HL-60 (cell line): ENCODE results near the gene KRTAP4-12.

Source experiments
- CTCF ChIP-seq: IDR thresholded peaks from one replicate; pipeline ENCODE4 v1.5.1; 2011; ENCODE audit warnings: low read length, control low read depth, inconsistent platforms; ENCODE audit not compliant: insufficient read depth
- GABPA ChIP-seq: IDR thresholded peaks from 2 replicates; pipeline ENCODE4 v1.6.1; 2012; ENCODE audit warnings: low read depth
- POLR2AphosphoS5 ChIP-seq: IDR thresholded peaks from 2 replicates; pipeline ENCODE4 v1.6.1; 2012; ENCODE audit warnings: low read depth
- REST ChIP-seq: IDR thresholded peaks from 2 replicates; pipeline ENCODE4 v1.6.1; 2012; ENCODE audit warnings: low read depth; ENCODE audit not compliant: insufficient replicate concordance
- SPI1 ChIP-seq: IDR thresholded peaks from 2 replicates; pipeline ENCODE4 v1.6.1; 2012; ENCODE audit warnings: low read depth, mild to moderate bottlenecking, borderline replicate concordance

GRCh38 chr17:41167561-41167960 is 43.6 kb upstream of the KRTAP4-12 start:
- TF ChIP-seq CTCF (no peak), POLR2AphosphoS5 (no peak), REST (no peak), SPI1 (no peak), GABPA (no peak)
